HG02970 (cell line): Measurements from ENCODE around the gene PEX3.

Source experiments
- ATAC-seq: cut with Tn5 transposase; IDR thresholded peaks from one replicate; pipeline ENCODE4 v1.9.1; 2021; ENCODE audit warnings: mild to moderate bottlenecking, moderate library complexity, moderate number of reproducible peaks; ENCODE audit not compliant: unreplicated experiment, low FRiP score

Gene PEX3, protein sequence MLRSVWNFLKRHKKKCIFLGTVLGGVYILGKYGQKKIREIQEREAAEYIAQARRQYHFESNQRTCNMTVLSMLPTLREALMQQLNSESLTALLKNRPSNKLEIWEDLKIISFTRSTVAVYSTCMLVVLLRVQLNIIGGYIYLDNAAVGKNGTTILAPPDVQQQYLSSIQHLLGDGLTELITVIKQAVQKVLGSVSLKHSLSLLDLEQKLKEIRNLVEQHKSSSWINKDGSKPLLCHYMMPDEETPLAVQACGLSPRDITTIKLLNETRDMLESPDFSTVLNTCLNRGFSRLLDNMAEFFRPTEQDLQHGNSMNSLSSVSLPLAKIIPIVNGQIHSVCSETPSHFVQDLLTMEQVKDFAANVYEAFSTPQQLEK

GRCh38 chr6:143450453-143451371 lies at the start of gene PEX3, which contains the start of gene ADAT2:
Gene PEX3, plus strand, starts transcription at chr6:143450805. Its CDS starts 238 bp downstream, at chr6:143451043.
Gene ADAT2, minus strand, starts transcription at chr6:143450695. Its CDS starts 37 bp downstream, at chr6:143450658.
- peak; percentile 99 for ATAC-seq

- ATAC-seq = no peak
These were observed 49.5 kb upstream of the PEX3 start for GRCh38 chr6:143401068-143401446.

GRCh38 chr6:143401636-143402370 lies 48.8 kb upstream of the PEX3 start:
- no peak for ATAC-seq

GRCh38 chr6:143402721-143403336 lies 47.8 kb upstream of the PEX3 start:
- no peak for ATAC-seq

DNA sequence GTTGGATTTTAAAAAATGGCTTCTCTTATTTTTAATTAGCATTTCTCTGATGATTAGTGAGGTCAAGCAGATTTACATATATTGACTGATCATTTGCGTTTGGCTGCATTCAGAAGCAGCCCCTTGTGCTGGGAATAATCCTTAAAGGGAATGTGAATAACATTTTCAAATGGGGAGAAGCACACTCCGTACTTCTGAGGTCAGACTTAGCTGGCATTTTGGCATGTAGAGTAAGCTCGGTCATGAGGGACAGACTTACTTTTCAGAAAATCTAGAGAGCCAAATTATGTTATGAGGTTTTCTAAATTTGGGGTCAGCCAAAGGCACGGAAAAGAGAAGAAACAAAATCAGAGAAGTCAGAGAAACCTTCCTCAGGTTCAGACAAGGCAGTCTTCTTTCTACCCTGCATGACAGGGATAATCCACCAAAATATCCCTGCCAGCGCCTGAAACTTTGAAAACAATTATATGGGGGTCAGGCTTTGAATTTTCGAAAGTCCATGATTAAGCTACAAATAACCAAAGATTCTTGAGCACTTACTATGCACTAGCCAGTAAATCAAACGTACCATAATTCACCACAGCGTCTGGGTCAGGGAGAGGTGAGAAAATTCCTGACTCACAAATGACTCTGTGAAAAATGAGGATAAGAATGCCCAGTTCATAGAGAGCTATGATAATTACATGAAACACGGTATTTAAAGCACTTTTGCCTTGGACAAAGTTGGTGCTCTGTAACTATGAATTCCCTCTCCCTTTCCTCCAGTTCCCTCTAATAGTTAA lies 45.0 kb upstream of the PEX3 start:
- ATAC-seq = no peak

- no peak for ATAC-seq
These were observed 43.9 kb upstream of the PEX3 start for GRCh38 chr6:143406673-143407072.

DNA sequence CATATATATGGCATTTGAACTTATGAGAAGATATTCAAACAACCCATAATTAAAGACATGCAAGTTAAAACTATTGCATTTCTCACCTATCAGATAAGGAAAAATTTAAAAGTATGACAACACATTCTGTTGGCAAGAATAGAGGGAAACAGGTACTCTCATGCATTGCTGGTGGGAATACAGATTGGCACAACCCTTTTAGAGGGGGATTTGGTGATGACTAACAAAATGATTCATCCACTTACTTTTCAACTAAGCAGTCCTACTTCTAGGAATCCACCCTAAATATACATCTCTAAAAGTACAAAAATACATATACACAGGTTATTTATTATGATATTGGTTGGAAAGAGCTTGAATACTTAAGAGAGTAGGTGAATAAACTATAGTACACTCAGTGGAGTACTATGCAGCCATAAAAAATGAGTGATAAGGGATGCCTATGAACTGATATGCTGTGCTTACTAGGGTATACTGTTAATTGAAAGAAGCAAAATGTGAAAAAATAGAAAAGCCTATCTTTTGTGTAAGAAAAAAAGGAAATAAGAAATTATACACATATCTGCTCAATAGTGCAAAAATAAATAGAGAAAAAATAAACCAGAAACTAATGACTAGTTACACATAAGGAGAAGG lies 42.3 kb upstream of the PEX3 start:
- no peak for ATAC-seq

DNA sequence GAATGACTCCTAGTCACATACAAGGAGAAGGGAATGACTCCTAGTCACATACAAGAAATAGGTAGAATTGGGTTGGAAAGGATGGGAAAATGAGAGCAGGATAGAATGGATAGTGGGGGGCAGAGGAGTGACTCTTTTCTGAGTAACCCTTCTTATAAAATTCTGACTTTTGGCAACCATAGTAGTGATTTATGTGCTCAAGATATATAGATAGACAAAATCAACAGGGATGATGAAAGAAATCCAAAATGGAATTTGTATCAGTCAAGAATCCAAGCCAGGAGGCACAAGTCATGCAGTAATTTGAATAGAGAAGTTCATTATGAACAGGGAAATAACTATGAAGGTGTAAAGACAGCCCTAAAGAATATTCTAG lies 41.8 kb upstream of the PEX3 start:
- ATAC-seq = no peak

- no peak for ATAC-seq
These were observed 39.7 kb upstream of the PEX3 start for GRCh38 chr6:143410859-143411270.

DNA sequence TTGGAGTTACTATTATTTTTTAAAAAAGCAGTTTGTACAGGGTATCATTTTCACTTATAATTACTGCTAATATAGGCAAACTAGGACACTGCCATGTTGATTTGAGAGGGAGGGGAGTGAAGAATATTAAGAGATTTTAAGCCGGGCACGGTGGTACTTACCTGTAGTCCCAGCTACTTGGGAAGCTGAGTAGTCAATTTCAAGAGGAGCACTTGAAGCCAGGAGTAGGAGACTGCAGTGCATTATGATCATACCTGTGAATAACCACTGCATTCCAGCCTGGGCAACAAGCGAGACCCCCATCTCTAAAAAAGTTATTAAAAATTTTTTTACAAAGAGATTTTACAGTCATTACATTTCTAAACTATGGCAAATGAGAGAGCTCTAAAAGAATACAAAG lies 35.8 kb upstream of the PEX3 start:
- no peak for ATAC-seq

DNA sequence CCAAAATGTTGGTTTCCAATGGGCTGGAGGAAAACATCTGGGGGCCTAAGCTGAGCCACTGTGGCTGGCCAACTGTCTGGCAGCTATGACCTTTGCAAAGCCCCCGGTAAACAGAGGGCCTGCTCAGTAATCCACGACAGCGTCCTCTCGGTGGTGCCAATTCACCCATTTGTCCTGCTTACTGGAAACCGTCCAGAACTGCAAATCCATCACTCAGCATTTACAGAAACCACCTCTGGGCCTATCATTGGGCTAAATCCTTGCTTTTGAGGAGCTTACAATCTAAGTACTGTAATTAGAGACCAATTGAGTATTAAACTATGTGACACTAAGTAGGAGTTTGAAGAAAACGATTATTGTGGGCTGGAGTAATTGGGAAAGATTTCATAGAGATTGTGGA lies 31.1 kb upstream of the PEX3 start:
- no peak for ATAC-seq

DNA sequence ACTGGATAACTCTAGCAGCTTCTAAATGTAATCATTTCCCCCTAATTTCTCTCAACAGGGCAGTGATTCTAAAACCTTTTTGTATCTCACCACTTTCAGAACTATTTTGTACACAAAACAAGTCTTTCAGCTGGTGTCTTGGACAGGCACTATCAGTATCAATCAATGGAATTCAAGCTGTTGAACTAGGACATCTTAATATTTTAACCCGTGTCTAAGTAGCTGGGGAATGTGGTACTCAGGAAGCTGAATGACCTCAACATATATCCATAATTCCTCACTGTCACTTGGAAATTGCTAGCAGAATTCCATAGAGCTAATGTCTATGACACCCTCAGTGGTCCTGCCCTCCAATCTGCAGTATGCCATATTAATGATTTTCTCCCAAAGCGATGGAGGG lies 24.6 kb upstream of the PEX3 start:
- no peak for ATAC-seq

GRCh38 chr6:143427109-143427817 lies 23.3 kb upstream of the PEX3 start:
- peak; percentile 85 for ATAC-seq

DNA sequence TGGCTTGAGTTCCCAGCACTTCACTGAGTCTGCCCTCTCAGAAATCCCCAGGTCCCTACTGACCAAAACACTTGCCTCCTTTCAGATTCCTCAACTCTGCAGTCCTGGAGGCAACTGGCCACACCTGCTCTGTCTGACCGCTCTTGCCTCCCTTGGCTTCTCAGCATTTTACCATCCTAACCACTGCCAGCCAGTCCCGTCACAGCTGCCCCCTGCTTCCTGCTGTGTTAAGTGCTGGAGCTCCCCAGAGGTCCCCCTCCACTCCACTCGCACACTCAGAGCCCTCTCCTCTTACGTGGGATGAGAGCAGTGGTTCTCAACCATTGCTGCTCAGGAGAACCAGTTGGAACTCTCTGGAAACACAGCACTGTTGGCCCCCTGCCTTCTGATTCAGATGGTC lies 20.6 kb upstream of the PEX3 start:
- no peak for ATAC-seq

DNA sequence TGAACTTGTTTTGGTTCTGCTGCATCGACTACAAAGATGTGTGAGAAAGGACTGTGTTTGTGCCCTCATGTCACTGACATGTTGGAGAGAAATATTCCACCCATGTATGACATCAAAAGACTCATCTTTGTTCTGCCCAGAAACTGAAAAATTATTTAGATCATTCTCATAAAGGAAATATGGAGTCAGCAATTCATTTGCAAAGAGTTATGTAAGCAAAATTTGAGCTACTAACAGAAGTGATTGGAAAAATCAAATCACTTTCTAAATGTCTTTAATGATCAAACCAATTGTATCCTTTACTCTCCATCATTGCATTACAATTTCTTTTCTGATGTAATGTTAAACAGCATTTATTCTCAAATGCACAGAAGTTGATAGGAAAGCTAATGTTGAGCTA lies 19.4 kb upstream of the PEX3 start:
- ATAC-seq = no peak

DNA sequence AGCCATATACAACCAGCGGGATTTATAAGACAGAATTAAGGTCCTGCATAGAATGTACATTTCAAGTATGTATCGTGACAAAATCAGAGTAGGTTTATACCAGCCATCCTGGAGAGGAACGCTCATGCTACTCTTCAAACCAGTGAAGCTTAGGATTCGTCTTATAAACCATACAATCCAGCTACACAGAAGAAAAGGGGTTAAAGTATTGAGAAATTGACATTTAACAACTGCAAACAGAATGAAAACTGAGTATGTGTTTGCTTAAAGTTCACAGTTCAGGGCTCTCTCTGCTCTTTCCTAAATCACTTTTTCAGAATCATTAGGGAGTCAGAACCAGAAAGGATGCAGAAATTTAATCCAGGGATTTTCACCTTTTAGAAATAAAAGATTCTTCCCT lies 18.0 kb upstream of the PEX3 start:
- no peak for ATAC-seq

GRCh38 chr6:143441010-143441409 lies 9.6 kb upstream of the PEX3 start:
- no peak for ATAC-seq

DNA sequence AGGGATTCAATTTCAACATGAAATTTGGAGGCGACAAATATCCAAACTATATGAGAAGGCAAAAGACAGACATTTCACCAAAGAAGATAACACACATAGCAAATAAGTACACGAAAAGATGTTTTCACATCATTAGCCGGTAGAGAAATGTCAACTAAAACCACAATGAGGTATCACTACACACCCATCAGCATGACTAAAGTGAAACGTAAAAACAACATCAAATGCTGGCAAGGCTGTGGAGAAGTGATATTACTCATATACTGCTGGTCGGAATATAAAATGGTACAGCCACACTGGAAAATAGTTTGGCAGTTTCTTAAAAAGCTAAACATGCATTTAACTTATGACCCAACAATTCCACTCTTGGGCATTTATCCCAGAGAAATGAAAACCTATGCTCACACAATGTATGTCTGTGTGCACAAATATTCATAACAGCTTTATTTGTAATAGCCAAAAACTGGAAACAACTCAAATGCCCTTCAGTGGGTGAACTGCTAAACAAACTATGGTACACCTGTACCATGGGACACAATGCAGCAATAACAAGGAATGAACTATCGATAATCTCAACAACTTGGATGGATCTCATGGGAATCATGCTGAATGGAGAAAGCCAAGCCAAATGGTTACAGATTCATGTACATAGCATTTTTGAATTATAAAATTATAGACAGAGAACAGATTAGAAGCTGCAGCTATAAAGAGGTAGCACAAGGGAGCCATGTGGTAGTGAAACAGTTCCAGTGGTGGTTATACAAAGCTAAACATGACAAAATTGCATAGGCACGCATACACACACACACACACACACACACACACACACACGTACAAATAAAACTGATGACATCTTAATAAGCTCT lies 8.7 kb upstream of the PEX3 start:
- ATAC-seq = no peak
